ENCODE results near the gene ITGA11.

DNA sequence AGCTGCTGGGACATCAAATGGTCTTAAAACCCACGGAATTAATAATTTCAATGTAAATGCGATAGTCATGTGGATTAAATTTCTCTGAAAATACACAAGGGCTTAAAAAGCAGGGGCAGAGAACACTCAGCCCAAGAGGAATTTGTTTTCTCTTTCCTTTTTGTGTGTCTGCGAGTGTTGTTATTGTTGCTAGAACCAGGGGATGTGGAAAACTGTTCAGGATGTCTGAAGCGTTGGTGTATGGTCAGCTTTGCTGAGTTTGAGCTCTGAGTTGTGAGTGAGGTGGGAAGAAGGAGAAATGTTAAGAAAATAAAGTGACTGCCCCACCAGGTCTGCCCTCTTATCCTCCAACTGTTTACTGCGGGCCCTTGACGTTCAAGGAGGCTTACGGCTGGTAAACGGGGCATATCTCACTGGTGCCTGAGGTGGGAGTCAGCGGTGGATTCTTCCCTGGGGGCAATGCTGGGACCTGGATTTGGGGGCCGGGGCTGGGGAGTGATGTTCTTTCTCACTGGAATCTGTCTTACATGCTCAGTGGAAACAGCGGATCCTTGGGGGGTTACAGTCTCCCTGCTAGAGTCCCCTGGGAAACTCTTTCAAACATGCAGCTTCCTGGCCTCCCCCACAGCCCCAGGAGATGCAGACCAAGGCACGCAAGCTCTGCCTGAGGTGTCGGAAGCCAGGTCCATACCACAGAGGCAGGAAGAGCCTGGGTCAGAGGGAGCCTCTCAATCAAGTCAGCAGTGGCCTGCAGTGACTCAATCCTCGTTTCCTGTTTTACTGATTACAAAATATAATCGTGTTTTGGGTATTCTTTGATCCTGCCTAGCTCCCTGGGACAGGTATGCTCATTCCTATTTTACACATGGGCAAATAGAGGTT lies 41.8 kb downstream of the ITGA11 start:
- TF ChIP-seq POLR2A (IDR thresholded peaks at IDR 0.05; ENCODE audit: low read depth, low read length) (no peak), TAF1 (IDR thresholded peaks at IDR 0.05; ENCODE audit: borderline replicate concordance, low read depth, low read length) (no peak)

Data from GM12892 (cell line).